ENCODE results near the gene RNPEP. TPM values are rescaled to one million over a fixed set of nuclear protein-coding genes. Genes with fewer than 3 reads are reported as not detected.
"Not testable (repeated sequence)": the region's sequence is repeated elsewhere in the genome, so short reads cannot be mapped to it uniquely, and the experiment has no call there.

RNPEP gene
- polyA plus RNA-seq, 3 donors: 22.3 to 49.8 (median 29.6) TPM

- WGBS, 3 donors: 55 to 83% (median 77%) methylated on average over 5 of the region's 5 CpGs
- H3K27ac ChIP-seq (ENCODE audit: low read depth, low read length): no peak overlapping the region
These were observed 66.7 kb downstream of the RNPEP start for GRCh38 chr1:202049129-202049528.

GRCh38 chr1:202054094-202054493 is 71.6 kb downstream of the RNPEP start:
- no peak overlapping the region for H3K27ac ChIP-seq (ENCODE audit: low read depth, low read length)
- 91 to 96% (median 92%) methylated on average over 7 of the region's 7 CpGs for WGBS, 3 donors

DNA sequence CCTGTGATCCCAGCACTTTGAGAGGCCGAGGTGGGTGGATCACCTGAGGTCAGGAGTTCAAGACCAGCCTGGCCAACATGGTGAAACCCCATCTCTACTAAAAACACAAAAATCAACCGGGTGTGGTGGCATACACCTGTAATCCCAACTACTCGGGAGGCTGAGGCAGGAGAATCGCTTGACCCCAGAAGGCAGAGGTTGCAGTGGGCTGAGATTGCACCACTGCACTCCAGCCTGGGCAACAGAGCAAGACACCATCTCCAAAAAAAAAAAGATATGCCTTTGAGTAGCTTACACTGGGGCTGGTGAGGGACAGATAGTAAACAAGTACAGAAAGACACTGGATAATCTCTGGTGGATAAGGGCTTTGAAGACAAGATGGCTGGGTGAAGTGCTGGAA is 72.2 kb downstream of the RNPEP start:
- not testable (repeated sequence) for H3K27ac ChIP-seq (ENCODE audit: low read depth, low read length)
- WGBS, 3 donors: 90 to 94% (median 93%) methylated on average over 4 of the region's 4 CpGs

Other genes starting within 250 kb of the RNPEP start
- 10 to 100 TPM in 2 of 3 donors, 1 to 10 TPM in 1; 7.2 to 20.9 (median 14.2) TPM for gene IPO9, start 153.5 kb upstream of the RNPEP start, polyA plus RNA-seq
- 10 to 100 TPM in 2 of 3 donors, 1 to 10 TPM in 1; 7.3 to 20.9 (median 11.0) TPM for gene SHISA4, start 93.8 kb upstream of the RNPEP start, polyA plus RNA-seq
- 100 to 1,000 TPM in 1 of 3 donors, 10 to 100 TPM in 1, 1 to 10 TPM in 1; 3.3 to 102 (median 21.8) TPM for gene LMOD1, start 36.1 kb upstream of the RNPEP start, polyA plus RNA-seq
- 10 to 100 TPM; 19.2 to 44.6 (median 38.0) TPM for gene TIMM17A, start 27.1 kb upstream of the RNPEP start, polyA plus RNA-seq
- gene ELF3, start 27.9 kb downstream of the RNPEP start, polyA plus RNA-seq: 100 to 1,000 TPM in 1 of 3 donors, 10 to 100 TPM in 1, 1 to 10 TPM in 1; 2.2 to 222 (median 16.5) TPM
- gene GPR37L1, start 140.3 kb downstream of the RNPEP start, polyA plus RNA-seq: under 1 TPM in 2 of 3 donors, not detected in 1; 0.01 to 0.03 TPM
- 10 to 100 TPM; 14.3 to 36.4 (median 31.0) TPM for gene ARL8A, start 162.1 kb downstream of the RNPEP start, polyA plus RNA-seq
- gene PTPN7, start 178.0 kb downstream of the RNPEP start, polyA plus RNA-seq: 1 to 10 TPM in 2 of 3 donors, under 1 TPM in 1; 0.47 to 2.9 (median 1.1) TPM
- 1 to 10 TPM in 1 of 3 donors, under 1 TPM in 2; 0.05 to 1.0 (median 0.28) TPM for gene LGR6, start 211.2 kb downstream of the RNPEP start, polyA plus RNA-seq